ENCODE results near the gene TSPAN18.

The TSPAN18 gene

GRCh38 chr11:44911029-44911814 lies 184.5 kb downstream of the TSPAN18 start:
- no peaks in the 10 kb centered on the region for H3K27me3 ChIP-seq (ENCODE audit: control insufficient read depth in 3 of 3, insufficient read depth in 3 of 3, low read depth in 1 of 3, low read length in 3 of 3)
- peak overlapping the region; percentile 86 for H3K9ac ChIP-seq (ENCODE audit: low read depth, low read length, poor library complexity)
- peak overlapping the region; percentile 82 for H3K18ac ChIP-seq (ENCODE audit: low read length)
- no peak overlapping the region for H3K4me3 ChIP-seq (ENCODE audit: low read length in 2 of 2)
- H3K4me1 ChIP-seq (ENCODE audit: control insufficient read depth in 2 of 2, insufficient read depth in 1 of 2, low read depth in 1 of 2, low read length in 2 of 2): peaks cover 8 to 17% of the 10 kb centered on the region in 2 donors
- peak overlapping the region; percentile 43 for H2AK5ac ChIP-seq (ENCODE audit: low read depth, low read length)
- WGBS, 2 donors (ENCODE audit: extremely low coverage in 2 of 2, insufficient read length in 2 of 2, insufficient replicate concordance in 1 of 2): no CpG with 5 or more reads among the region's 24 CpGs
- H3K9me3 ChIP-seq (replicated peaks in 1 of 2; ENCODE audit: control insufficient read depth in 2 of 2, insufficient read depth in 1 of 2, low read depth in 1 of 2, low read length in 2 of 2): no peaks in the 10 kb centered on the region
- H4K8ac ChIP-seq (ENCODE audit: low read depth, low read length): no peak overlapping the region
- H3K23ac ChIP-seq (ENCODE audit: low read depth, low read length, poor library complexity): peak overlapping the region; percentile 71
- peak overlapping the region; percentile 53 for H2AFZ ChIP-seq (ENCODE audit: low read length)
- H3K79me1 ChIP-seq (ENCODE audit: low read depth, low read length): no peaks in the 10 kb centered on the region
- no peak overlapping the region for H3K27ac ChIP-seq (replicated peaks; ENCODE audit: low read length)
- no peak overlapping the region for H3K4me2 ChIP-seq (ENCODE audit: insufficient read depth, low read length, poor library complexity, severe bottlenecking)
- no peak overlapping the region for H4K91ac ChIP-seq (ENCODE audit: low read depth, low read length, poor library complexity)
- no peak overlapping the region for H2BK15ac ChIP-seq (ENCODE audit: low read length)
- peak overlapping the region; percentile 32 for H2BK5ac ChIP-seq (ENCODE audit: low read length)
- no peak overlapping the region for H3K4ac ChIP-seq (ENCODE audit: low read length)
- peak; percentile 92 for DNase-seq (ENCODE audit: low spot score)
- no peak overlapping the region for H2BK12ac ChIP-seq (ENCODE audit: low read length)
- no peak overlapping the region for H3K14ac ChIP-seq (ENCODE audit: low read length)
- no peak overlapping the region for H2BK120ac ChIP-seq (ENCODE audit: low read depth, low read length)
- peaks cover 20 to 52% of the 10 kb centered on the region in 2 donors for H3K36me3 ChIP-seq (replicated peaks in 1 of 2; ENCODE audit: control insufficient read depth in 2 of 2, insufficient read depth in 2 of 2, low read length in 2 of 2)

- no peak for DNase-seq (ENCODE audit: low spot score)
- WGBS, 2 donors (ENCODE audit: extremely low coverage in 2 of 2, insufficient read length in 2 of 2, insufficient replicate concordance in 1 of 2): no CpG with 5 or more reads among the region's 12 CpGs
- H3K27ac ChIP-seq (replicated peaks; ENCODE audit: low read length): no peak overlapping the region
- no peak overlapping the region for H3K4ac ChIP-seq (ENCODE audit: low read length)
- H3K9me3 ChIP-seq (replicated peaks in 1 of 2; ENCODE audit: control insufficient read depth in 2 of 2, insufficient read depth in 1 of 2, low read depth in 1 of 2, low read length in 2 of 2): no peaks in the 10 kb centered on the region
- H3K4me2 ChIP-seq (ENCODE audit: insufficient read depth, low read length, poor library complexity, severe bottlenecking): no peak overlapping the region
- no peak overlapping the region for H2BK12ac ChIP-seq (ENCODE audit: low read length)
- H3K18ac ChIP-seq (ENCODE audit: low read length): no peak overlapping the region
- no peaks in the 10 kb centered on the region for H3K79me1 ChIP-seq (ENCODE audit: low read depth, low read length)
- H2BK5ac ChIP-seq (ENCODE audit: low read length): no peak overlapping the region
- no peak overlapping the region for H2AFZ ChIP-seq (ENCODE audit: low read length)
- no peak overlapping the region for H2BK15ac ChIP-seq (ENCODE audit: low read length)
- H4K91ac ChIP-seq (ENCODE audit: low read depth, low read length, poor library complexity): no peak overlapping the region
- peak overlapping the region; percentile 3 for H3K23ac ChIP-seq (ENCODE audit: low read depth, low read length, poor library complexity)
- H3K36me3 ChIP-seq (replicated peaks in 1 of 2; ENCODE audit: control insufficient read depth in 2 of 2, insufficient read depth in 2 of 2, low read length in 2 of 2): peaks cover 25 to 58% of the 10 kb centered on the region in 2 donors
- peak overlapping the region in 1 of 2 donors; percentile 0 for H3K4me3 ChIP-seq (ENCODE audit: low read length in 2 of 2)
- H3K14ac ChIP-seq (ENCODE audit: low read length): no peak overlapping the region
- H3K9ac ChIP-seq (ENCODE audit: low read depth, low read length, poor library complexity): peak overlapping the region; percentile 22
- H3K4me1 ChIP-seq (ENCODE audit: control insufficient read depth in 2 of 2, insufficient read depth in 1 of 2, low read depth in 1 of 2, low read length in 2 of 2): peaks cover 8 to 17% of the 10 kb centered on the region in 2 donors
- H3K27me3 ChIP-seq (ENCODE audit: control insufficient read depth in 3 of 3, insufficient read depth in 3 of 3, low read depth in 1 of 3, low read length in 3 of 3): no peaks in the 10 kb centered on the region
- H2BK120ac ChIP-seq (ENCODE audit: low read depth, low read length): no peak overlapping the region
- H4K8ac ChIP-seq (ENCODE audit: low read depth, low read length): no peak overlapping the region
- no peak overlapping the region for H2AK5ac ChIP-seq (ENCODE audit: low read depth, low read length)
These were observed 185.7 kb downstream of the TSPAN18 start for GRCh38 chr11:44912270-44912987.

- Histone ChIP-seq H3K4ac (ENCODE audit: low read length) (no peak overlapping the region), H2BK15ac (ENCODE audit: low read length) (no peak overlapping the region), H4K91ac (ENCODE audit: low read depth, low read length, poor library complexity) (no peak overlapping the region), H3K18ac (ENCODE audit: low read length) (no peak overlapping the region), H2AK5ac (ENCODE audit: low read depth, low read length) (no peak overlapping the region), H2BK5ac (ENCODE audit: low read length) (no peak overlapping the region), H4K8ac (ENCODE audit: low read depth, low read length) (no peak overlapping the region), H3K9me3 (replicated peaks in 1 of 2; ENCODE audit: control insufficient read depth in 2 of 2, insufficient read depth in 1 of 2, low read depth in 1 of 2, low read length in 2 of 2) (no peaks in the 10 kb centered on the region), H3K36me3 (replicated peaks in 1 of 2; ENCODE audit: control insufficient read depth in 2 of 2, insufficient read depth in 2 of 2, low read length in 2 of 2) (peaks cover 28 to 64% of the 10 kb centered on the region in 2 donors), H3K4me1 (ENCODE audit: control insufficient read depth in 2 of 2, insufficient read depth in 1 of 2, low read depth in 1 of 2, low read length in 2 of 2) (peaks cover 8 to 16% of the 10 kb centered on the region in 2 donors), H3K4me3 (ENCODE audit: low read length in 2 of 2) (no peak overlapping the region), H3K79me1 (ENCODE audit: low read depth, low read length) (no peaks in the 10 kb centered on the region), H2BK120ac (ENCODE audit: low read depth, low read length) (no peak overlapping the region), H2AFZ (ENCODE audit: low read length) (no peak overlapping the region), H3K9ac (ENCODE audit: low read depth, low read length, poor library complexity) (no peak overlapping the region), H3K14ac (ENCODE audit: low read length) (no peak overlapping the region), H3K23ac (ENCODE audit: low read depth, low read length, poor library complexity) (no peak overlapping the region), H3K4me2 (ENCODE audit: insufficient read depth, low read length, poor library complexity, severe bottlenecking) (no peak overlapping the region), H3K27me3 (ENCODE audit: control insufficient read depth in 3 of 3, insufficient read depth in 3 of 3, low read depth in 1 of 3, low read length in 3 of 3) (no peaks in the 10 kb centered on the region), H2BK12ac (ENCODE audit: low read length) (no peak overlapping the region), H3K27ac (replicated peaks; ENCODE audit: low read length) (no peak overlapping the region)
- no peak for DNase-seq (ENCODE audit: low spot score)
These were observed 186.7 kb downstream of the TSPAN18 start for GRCh38 chr11:44913502-44913901.

- Histone ChIP-seq H3K36me3 (replicated peaks in 1 of 2; ENCODE audit: control insufficient read depth in 2 of 2, insufficient read depth in 2 of 2, low read length in 2 of 2) (peaks cover 31 to 67% of the 10 kb centered on the region in 2 donors), H3K4me1 (ENCODE audit: control insufficient read depth in 2 of 2, insufficient read depth in 1 of 2, low read depth in 1 of 2, low read length in 2 of 2) (peaks cover 8 to 16% of the 10 kb centered on the region in 2 donors), H4K8ac (ENCODE audit: low read depth, low read length) (no peak overlapping the region), H3K4ac (ENCODE audit: low read length) (no peak overlapping the region), H2AFZ (ENCODE audit: low read length) (no peak overlapping the region), H3K27ac (replicated peaks; ENCODE audit: low read length) (no peak overlapping the region), H2BK120ac (ENCODE audit: low read depth, low read length) (no peak overlapping the region), H4K91ac (ENCODE audit: low read depth, low read length, poor library complexity) (no peak overlapping the region), H2BK12ac (ENCODE audit: low read length) (no peak overlapping the region), H2AK5ac (ENCODE audit: low read depth, low read length) (no peak overlapping the region), H3K4me3 (ENCODE audit: low read length in 2 of 2) (no peak overlapping the region), H3K9me3 (replicated peaks in 1 of 2; ENCODE audit: control insufficient read depth in 2 of 2, insufficient read depth in 1 of 2, low read depth in 1 of 2, low read length in 2 of 2) (no peaks in the 10 kb centered on the region), H3K9ac (ENCODE audit: low read depth, low read length, poor library complexity) (no peak overlapping the region), H3K4me2 (ENCODE audit: insufficient read depth, low read length, poor library complexity, severe bottlenecking) (no peak overlapping the region), H3K18ac (ENCODE audit: low read length) (no peak overlapping the region), H3K14ac (ENCODE audit: low read length) (no peak overlapping the region), H3K23ac (ENCODE audit: low read depth, low read length, poor library complexity) (no peak overlapping the region), H3K27me3 (ENCODE audit: control insufficient read depth in 3 of 3, insufficient read depth in 3 of 3, low read depth in 1 of 3, low read length in 3 of 3) (no peaks in the 10 kb centered on the region), H3K79me1 (ENCODE audit: low read depth, low read length) (no peaks in the 10 kb centered on the region), H2BK15ac (ENCODE audit: low read length) (no peak overlapping the region), H2BK5ac (ENCODE audit: low read length) (no peak overlapping the region)
- DNase-seq (ENCODE audit: low spot score): no peak
- no CpG with 5 or more reads among the region's 2 CpGs for WGBS, 2 donors (ENCODE audit: extremely low coverage in 2 of 2, insufficient read length in 2 of 2, insufficient replicate concordance in 1 of 2)
These were observed 187.3 kb downstream of the TSPAN18 start for GRCh38 chr11:44914105-44914504.
